K562 (cell line): Measurements from ENCODE around the gene LRMDA.

Experiments
- FOXA1 ChIP-seq: fragments of 450-650 bp; IDR thresholded peaks from 2 replicates; pipeline ENCODE4 v1.6.1; 2016; ENCODE audit warnings: mild to moderate bottlenecking, borderline replicate concordance
- FOXK1 ChIP-seq: sonication (generic); formaldehyde crosslinking; IDR thresholded peaks from 2 replicates; pipeline ENCODE4 v1.8.0; 2022; ENCODE audit warnings: missing genetic modification reagents, mild to moderate bottlenecking, borderline replicate concordance
- MXI1 ChIP-seq: IDR thresholded peaks from 2 replicates; pipeline ENCODE4 v1.6.1; 2011; ENCODE audit warnings: low read depth, mild to moderate bottlenecking, improper control_type of control experiment, low read length
- NR2C2 ChIP-seq, 2 experiments: fragments of 200-800 bp in 1 of 2; sonication (Bioruptor generic) in 1 of 2; sonication (generic) in 1 of 2; formaldehyde crosslinking in 1 of 2; IDR thresholded peaks; 2 replicates each; pipeline versions ENCODE4 v1.6.1 to v1.8.0; 2016 to 2022; ENCODE audit warnings: mild to moderate bottlenecking in 1 of 2, missing compliant biosample characterization in 1 of 2, missing genetic modification characterization in 1 of 2, missing genetic modification reagents in 1 of 2
- PATZ1 ChIP-seq: fragments of 250-450 bp; sonication (Bioruptor Pico); IDR thresholded peaks from 2 replicates; pipeline ENCODE4 v1.5.0; 2020; ENCODE audit warnings: mild to moderate bottlenecking, borderline replicate concordance
- RCOR1 ChIP-seq, 2 experiments: IDR thresholded peaks; 2 replicates each; pipeline ENCODE4 v1.6.1; 2012; ENCODE audit warnings: low read depth in 2 of 2, low read length in 2 of 2, borderline replicate concordance in 1 of 2, improper control_type of control experiment in 1 of 2
- SNAPC5 ChIP-seq: fragments of 250-450 bp; sonication (Bioruptor Pico); IDR thresholded peaks from 2 replicates; pipeline ENCODE4 v1.8.0; 2021; ENCODE audit warnings: moderate library complexity, mild to moderate bottlenecking, inconsistent platforms
- ZNF232 ChIP-seq: sonication (generic); formaldehyde crosslinking; IDR thresholded peaks from 2 replicates; pipeline ENCODE4 v1.8.0; 2022; ENCODE audit warnings: mild to moderate bottlenecking, missing genetic modification reagents
- TF ChIP-seq, protein P1 (sequence below), 3 experiments: IDR thresholded peaks in 2 of 3; conservative IDR thresholded peaks in 1 of 3; 2 replicates each; pipeline ENCODE4 v1.5.1; 2011 to 2012; ENCODE audit warnings: low read length in 3 of 3, mild to moderate bottlenecking in 3 of 3, control low read depth in 2 of 3, improper control_type of control experiment in 1 of 3, inconsistent platforms in 1 of 3, low read depth in 1 of 3, mixed read lengths in 1 of 3, moderate library complexity in 1 of 3; ENCODE audit not compliant: insufficient read depth in 2 of 3

DNA sequence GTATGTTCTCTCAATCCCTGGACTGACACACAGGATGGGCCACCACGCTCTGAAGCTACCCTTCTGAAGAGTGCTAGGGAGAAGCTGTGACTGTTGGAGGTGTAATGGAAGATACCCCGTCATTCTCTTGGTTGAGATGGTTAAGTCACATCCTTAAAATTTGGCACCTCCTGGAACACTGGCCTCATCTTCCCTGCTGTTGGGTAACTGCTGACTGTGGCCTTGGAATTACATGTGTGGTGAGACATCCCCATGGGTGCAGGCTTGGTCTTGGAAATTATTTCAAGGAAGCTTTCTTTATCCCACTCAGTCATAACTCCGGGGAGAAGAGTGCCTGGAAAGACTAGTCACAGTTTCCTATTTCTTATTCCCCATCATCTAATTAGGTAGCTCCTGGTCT, 62.0 kb downstream of the LRMDA start:
- TF ChIP-seq MXI1 (no peak), FOXA1 (no peak), FOXK1 (CRISPR knock-in tag) (no peak), PATZ1 (no peak), ZNF232 (CRISPR knock-in tag) (no peak), SNAPC5 (no peak), NR2C2 (CRISPR knock-in tag; IDR thresholded peaks at IDR 0.05) (no peak), NR2C2 (tag; IDR thresholded peaks at IDR 0.05) (no peak), RCOR1 (IDR thresholded peaks at IDR 0.05; ENCODE audit: borderline replicate concordance in 1 of 2, low read depth in 2 of 2, low read length in 2 of 2) (no peak)
- TF ChIP-seq, protein P1, sequence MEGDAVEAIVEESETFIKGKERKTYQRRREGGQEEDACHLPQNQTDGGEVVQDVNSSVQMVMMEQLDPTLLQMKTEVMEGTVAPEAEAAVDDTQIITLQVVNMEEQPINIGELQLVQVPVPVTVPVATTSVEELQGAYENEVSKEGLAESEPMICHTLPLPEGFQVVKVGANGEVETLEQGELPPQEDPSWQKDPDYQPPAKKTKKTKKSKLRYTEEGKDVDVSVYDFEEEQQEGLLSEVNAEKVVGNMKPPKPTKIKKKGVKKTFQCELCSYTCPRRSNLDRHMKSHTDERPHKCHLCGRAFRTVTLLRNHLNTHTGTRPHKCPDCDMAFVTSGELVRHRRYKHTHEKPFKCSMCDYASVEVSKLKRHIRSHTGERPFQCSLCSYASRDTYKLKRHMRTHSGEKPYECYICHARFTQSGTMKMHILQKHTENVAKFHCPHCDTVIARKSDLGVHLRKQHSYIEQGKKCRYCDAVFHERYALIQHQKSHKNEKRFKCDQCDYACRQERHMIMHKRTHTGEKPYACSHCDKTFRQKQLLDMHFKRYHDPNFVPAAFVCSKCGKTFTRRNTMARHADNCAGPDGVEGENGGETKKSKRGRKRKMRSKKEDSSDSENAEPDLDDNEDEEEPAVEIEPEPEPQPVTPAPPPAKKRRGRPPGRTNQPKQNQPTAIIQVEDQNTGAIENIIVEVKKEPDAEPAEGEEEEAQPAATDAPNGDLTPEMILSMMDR (IDR thresholded peaks at IDR 0.05 in 2 of 3, conservative IDR thresholded peaks at IDR 0.05 in 1 of 3; ENCODE audit: insufficient read depth in 2 of 3, low read depth in 1 of 3, low read length in 3 of 3): no peak
